ENCODE data around the gene SLC37A3.

DNA sequence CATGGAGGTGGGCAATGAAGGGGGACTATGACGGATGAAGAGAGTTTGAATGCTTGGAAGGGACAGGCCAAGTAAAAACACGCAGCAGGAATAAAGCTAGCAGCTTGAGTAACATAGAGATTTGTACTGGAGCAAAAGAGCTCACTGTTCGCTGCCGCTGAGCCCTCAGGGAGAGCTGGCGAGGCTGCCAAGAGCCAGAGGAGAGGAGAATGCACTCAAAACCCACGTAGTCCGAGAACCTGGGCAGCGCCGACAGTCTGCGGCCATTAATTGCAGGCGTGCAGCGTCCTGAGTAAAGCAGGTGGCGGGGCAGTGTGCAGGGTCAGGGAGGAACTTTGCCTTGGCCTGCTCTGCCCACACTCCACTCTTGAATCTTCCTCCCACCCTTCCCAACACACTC is 68.2 kb downstream of the SLC37A3 start:
- TF ChIP-seq, protein P1, sequence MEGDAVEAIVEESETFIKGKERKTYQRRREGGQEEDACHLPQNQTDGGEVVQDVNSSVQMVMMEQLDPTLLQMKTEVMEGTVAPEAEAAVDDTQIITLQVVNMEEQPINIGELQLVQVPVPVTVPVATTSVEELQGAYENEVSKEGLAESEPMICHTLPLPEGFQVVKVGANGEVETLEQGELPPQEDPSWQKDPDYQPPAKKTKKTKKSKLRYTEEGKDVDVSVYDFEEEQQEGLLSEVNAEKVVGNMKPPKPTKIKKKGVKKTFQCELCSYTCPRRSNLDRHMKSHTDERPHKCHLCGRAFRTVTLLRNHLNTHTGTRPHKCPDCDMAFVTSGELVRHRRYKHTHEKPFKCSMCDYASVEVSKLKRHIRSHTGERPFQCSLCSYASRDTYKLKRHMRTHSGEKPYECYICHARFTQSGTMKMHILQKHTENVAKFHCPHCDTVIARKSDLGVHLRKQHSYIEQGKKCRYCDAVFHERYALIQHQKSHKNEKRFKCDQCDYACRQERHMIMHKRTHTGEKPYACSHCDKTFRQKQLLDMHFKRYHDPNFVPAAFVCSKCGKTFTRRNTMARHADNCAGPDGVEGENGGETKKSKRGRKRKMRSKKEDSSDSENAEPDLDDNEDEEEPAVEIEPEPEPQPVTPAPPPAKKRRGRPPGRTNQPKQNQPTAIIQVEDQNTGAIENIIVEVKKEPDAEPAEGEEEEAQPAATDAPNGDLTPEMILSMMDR (IDR thresholded peaks at IDR 0.05): no peak
- no peak for TF ChIP-seq POLR2A (IDR thresholded peaks at IDR 0.05)
